Superior temporal gyrus (tissue), 1 donor: Measurements from ENCODE around the gene MGAT4B.
"Not testable (repeated sequence)": the region's sequence is repeated elsewhere in the genome, so short reads cannot be mapped to it uniquely, and the experiment has no call there.

Experiments used
- DNase-seq: peaks from one replicate; pipeline ENCODE4 v3.0.0-alpha.2; 2016; ENCODE audit errors: extremely low spot score

The MGAT4B gene

DNA sequence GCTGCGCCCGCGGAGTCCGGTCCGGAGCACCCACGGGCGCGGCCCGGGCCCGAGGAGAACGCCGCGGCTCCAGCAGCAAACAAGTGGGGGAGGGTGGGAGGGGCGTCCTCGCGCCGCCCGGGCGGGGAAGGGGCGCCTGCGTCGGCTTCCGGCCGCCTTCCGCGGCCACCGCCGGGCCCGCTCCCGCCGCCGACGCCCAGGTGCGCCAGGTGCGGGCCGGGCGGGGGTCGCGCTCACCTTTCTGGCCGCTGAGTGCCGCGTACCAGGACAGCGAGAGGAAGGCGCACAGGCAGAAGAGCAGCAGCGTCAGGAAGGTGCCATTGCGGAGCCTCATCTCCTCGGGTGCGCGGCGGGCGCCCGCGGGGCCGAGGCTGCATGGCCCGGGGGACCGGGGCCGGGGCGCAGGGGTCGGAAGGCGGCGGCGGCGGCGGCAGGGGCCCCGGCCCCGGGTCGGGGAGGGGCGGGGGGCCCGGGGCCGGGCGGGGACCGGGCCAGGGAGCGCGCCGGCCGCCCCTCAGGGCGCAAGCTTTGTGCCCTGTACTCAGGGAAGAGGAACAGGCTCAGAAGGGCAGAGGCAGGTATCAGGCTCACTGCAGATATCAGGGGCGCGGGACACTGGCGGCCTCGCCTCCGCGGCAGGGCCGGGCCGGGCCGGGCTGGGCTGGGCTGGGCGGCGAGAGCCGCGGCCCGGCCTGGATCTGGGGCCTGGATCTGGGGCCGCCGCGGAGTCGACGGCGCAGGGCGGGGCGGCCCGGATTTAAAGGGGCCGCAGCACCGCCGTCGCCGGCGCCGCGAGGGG is at the start of gene MGAT4B:
MGAT4B (minus strand) TSS at position 617 of the 799 bp plus-strand sequence; CDS start at position 334, 283 bp downstream.
- DNase-seq = peak; percentile 63

DNA sequence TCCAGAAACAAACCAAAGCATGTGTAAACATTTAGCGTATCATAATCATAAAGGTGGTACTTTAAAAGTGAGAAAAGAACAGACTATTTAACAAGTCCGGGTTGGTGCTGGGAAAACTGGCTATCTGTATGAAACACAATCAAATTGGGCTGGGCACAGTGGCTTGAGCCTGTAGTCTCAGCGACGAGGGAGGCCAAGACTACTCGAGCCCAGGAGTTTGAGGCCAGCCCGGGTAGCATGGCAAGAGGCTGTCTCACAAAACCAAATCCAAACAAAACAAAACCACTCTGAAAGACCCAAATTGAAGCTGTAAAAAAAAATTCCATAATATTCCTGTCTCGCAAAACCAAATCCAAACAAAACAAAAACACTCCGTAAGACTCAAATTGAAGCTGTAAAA is 47.7 kb upstream of the MGAT4B start:
- no peak for DNase-seq

DNA sequence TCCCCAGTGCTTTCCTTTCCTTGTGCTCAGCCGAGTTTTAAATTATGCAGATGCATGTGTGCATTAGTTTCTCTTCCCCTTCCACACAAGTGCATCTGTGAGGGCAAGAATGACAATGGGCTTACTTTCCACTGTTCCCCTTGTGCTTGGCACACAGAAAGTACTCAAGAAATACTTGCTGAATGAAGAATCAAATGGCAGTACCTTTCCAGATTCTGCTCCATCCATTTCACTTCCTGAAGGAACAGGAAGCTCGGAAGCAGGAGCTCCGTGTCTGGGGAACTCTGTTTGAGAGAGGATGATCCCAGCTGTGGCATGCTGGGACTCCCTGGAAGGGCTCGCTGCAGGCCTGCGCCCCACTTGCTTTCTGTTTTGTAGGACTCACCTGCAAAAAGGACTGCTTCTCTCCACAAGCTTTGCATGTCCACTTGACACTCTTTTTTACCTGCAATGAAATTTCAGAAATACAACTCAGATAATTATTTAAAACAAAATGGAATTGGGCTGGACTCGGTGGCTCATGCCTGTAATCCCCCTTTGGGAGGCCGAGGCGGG is 46.4 kb upstream of the MGAT4B start:
- DNase-seq = no peak

DNA sequence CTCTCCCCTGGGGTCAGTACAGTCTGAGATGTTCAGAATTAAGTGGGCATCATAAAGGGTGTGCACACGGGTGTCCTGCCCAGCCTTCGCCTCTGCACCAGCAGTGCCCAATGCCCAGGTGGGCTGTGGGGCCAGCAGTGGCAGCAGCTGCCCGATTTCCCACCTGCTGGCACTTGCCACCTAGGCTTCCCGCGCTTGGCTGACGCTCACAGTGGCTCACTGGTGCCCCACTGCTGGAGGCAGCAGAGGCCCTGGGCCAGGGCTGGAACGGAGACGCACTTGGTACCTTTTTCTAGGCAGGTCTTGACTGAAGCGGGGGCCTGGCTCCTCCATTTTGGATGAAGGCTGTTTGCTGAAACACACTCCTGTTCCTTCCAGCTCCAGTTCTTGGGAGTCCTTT is 35.0 kb upstream of the MGAT4B start:
- no peak for DNase-seq

DNA sequence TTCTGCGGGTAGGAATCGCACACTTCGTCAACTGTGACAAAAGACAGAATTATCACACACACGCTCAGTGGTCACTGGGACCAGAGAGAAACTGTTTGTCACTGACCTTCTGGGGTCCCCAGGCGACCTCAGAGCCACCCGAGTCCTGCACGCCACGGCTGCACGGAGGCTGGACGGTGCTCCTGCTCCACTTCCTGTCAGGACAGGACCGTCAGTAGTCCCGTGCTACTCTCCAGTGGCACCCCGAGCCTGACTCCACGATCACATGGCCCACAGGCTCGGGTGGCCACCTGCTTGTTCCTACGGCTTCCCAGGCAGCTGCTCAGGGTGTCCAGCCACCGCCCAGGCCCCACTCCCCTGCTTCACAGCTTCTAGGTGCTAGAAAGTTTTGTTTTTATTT is 34.1 kb upstream of the MGAT4B start:
- no peak for DNase-seq

DNA sequence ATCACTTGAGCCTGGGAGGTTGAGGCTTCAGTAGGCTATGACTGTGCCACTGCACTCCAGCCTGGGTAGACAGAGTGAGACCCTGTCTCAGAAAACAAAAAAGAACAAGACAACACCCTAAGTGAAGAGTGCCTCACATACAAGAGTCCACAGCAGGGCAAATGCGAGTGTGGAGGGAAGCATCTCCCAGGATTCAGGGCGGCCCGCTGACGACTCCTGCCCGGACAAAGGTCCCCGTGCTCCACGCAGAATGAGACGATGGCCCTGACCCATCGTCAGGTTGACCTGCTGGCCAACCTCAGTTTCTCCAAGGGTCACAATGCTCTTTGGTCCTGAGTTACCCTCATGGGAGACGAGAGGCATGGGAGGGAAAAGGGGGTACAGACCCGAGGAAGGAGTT is 33.7 kb upstream of the MGAT4B start:
- DNase-seq = no peak

DNA sequence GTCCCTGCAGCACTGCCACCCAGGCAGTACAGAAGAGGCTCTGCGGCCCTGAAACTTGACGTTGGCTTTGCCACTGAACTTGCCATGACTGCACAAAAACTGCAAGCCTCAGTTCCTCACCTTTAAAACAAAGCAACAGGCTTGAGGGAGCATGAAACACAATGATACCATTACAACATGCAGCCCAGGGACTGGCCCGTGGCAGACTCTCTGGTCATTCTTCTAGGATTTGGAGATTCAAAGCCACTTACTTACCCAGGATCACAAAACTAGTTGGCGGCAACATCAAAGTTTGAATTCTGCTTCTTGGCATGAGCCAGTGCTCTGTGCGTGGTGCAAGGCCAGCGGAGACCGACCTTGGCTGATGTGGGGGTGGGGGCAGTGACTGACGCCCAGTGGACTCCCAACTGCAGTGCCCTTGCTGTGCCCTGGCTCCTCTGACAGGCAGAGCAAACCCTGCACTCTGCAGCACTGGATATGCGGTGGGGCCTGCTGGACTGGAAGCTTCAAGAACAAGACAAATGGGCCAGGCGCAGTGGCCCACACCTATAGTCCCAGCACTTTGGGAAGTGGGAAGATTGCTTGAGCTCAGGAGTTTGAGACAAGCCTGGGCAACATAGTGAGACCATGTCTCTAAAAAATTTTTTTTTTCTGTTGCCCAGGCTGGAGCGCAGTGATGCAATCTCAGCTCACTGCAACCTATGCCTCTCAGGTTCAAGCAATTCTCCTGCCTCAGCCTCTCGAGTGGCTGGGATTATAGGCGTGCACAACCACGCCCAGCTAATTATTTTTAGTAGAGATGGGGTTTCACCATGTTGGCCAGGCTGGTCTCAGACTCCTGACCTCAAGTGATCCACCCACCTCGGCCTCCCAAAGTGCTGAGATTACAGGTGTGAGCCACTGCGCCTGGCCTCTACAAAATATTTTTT is 32.9 kb upstream of the MGAT4B start:
- no peak for DNase-seq

DNA sequence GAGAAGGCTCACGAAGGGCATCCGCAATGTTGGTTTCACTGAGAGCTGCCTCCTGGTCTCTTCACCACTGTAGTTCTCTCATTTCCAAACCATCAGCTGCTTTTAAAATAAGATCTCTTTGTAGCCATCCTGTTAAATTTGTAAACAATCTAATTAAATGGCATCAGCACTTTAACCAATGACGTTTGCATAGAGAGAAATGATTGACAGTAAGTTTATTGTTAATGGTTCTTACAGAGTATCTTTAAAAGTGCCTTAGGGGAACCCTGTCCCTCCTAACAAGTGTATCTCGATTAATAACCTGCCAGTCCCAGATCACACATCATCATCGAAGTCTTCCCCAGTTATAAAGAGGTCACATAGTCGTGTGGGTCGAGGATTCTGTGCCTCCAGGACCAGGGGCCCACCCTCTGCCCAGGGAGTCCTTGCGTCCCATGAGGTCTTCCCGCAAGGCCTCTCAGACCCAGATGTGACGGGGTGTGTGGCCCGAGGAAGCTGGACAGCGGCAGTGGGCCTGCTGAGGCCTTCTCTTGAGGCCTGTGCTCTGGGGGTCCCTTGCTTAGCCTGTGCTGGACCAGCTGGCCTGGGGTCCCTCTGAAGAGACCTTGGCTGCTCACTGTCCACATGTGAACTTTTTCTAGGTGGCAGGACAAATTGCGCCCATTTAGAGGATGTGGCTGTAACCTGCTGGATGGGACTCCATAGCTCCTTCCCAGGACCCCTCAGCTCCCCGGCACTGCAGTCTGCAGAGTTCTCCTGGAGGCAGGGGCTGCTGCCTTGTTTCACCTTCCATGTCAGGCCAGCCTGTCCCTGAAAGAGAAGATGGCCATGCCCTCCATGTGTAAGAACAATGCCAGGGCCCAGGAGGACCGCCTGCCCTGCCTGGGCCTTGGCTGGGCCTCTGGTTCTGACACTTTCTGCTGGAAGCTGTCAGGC is 30.7 kb upstream of the MGAT4B start:
- DNase-seq = no peak

DNA sequence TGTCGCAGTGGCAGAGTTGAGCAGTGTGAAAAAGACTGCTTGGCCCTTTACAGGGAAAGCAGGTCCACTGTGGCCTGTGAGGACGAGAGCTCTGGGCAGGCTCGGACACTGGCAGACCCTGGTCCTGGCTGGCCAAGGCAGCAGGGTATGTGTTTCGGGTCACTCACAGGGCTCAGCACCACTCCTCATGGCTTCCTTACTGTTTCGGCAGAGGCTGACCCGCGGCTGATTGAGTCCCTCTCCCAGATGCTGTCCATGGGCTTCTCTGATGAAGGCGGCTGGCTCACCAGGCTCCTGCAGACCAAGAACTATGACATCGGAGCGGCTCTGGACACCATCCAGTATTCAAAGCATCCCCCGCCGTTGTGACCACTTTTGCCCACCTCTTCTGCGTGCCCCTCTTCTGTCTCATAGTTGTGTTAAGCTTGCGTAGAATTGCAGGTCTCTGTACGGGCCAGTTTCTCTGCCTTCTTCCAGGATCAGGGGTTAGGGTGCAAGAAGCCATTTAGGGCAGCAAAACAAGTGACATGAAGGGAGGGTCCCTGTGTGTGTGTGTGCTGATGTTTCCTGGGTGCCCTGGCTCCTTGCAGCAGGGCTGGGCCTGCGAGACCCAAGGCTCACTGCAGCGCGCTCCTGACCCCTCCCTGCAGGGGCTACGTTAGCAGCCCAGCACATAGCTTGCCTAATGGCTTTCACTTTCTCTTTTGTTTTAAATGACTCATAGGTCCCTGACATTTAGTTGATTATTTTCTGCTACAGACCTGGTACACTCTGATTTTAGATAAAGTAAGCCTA is 29.8 kb upstream of the MGAT4B start:
- no peak for DNase-seq

DNA sequence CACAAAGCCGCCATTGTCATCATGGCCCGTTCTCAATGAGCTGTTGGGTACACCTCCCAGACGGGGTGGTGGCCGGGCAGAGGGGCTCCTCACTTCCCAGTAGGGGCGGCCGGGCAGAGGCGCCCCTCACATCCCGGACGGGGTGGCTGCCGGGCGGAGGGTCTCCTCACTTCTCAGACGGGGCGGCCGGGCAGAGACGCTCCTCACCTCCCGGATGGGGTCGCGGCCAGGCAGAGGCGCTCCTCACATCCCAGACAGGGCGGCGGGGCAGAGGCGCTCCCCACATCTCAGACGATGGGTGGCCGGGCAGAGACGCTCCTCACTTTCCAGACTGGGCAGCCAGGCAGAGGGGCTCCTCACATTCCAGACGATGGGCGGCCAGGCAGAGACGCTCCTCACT is 28.2 kb upstream of the MGAT4B start:
- DNase-seq = not testable (repeated sequence)

DNA sequence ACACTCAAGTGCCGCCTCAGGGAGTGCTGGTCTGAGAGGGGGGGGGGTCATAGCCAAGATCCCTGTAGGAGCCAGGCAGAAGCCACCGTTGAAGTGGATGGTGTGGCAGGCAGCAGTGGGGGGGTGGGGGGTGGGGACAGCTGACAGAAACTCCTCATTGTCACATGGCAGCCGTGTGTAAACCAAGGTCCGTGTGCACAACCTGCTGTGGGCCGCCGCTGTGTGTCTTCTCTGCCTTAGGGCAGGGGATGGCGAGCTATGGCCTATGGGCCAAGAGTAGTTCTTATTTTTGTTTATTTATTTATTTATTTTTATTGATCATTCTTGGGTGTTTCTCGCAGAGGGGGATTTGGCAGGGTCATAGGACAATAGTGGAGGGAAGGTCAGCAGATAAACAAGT is 27.5 kb upstream of the MGAT4B start:
- DNase-seq = no peak

DNA sequence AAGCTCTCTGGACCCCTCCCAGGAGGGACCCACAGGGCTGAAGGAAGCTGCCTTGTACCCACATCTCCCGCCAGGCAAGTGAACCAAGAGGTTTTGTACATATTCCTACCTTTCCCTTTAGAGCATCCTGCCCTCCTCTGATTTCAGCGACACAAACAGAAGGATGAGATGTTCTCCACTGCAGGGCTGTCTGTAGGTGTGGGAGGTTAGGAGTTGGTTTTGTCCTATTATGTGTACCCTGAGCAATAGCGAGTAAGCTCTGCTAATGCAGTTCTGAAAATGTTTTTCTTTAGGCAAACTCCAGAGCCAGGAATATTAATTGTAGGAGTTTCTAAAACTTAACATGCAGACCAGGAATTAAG is 27.0 kb upstream of the MGAT4B start:
- no peak for DNase-seq

DNA sequence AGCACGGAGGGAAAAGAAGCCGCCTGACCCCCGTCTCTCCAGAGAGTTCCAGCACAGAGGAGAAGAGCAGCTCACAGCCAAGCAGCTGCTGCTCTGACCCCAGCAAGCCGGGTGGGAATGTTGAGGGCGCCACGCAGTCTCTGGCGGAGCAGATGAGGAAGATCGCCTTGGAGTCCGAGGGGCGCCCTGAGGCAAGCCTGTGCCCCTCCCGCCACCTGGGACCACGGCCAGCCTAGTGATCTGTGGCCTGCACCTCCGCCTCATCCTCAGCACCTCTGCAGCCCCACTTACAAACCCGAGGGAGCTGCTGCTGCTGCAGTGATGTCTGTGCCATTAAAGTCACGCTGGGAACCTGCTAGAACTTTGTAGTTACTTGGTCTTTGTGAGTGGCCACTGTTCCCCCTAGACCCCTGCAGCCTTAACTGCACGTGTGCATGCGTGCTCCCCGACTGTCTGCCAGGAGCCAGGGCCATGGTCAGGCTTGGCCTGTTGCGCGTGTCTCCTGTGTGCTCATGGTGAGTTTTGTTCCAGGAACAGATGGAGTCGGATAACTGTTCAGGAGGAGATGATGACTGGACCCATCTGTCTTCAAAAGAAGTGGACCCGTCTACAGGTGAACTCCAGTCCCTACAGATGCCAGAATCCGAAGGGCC is 26.5 kb upstream of the MGAT4B start:
- DNase-seq = no peak

DNA sequence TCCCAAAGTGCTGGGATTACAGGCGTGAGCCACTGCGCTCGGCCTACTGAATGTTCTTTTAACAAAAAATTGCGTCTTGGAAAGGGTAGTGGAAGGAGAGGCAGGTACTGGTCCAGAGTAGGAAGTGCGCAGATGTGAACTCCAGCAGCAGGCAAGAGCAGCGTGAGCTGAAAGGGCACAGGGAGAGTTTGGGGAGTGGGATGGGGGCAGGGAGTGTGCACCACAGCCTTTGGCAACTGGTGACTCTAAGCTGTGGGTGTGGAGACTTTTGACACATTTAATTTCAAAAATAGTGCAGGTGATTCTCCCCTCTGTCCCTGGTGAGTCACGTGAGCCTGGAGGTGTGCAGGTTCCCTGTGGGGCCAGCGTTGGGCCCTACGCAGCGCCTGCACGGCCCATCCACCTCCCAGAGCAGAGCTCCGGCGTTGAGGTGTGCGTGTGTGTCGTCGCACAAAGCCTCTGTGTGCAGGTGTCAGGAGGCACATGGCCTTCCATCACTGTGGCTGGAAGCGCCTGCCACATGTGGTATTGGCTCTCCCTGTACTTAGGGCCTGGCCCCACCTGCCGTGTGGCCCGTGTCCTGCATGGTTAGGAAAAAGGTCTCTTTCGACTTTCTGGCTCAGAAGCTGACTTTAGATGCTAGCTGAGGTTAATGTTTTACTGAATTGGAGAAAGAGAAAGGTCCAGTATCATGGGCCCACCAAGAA is 25.5 kb upstream of the MGAT4B start:
- DNase-seq = no peak

DNA sequence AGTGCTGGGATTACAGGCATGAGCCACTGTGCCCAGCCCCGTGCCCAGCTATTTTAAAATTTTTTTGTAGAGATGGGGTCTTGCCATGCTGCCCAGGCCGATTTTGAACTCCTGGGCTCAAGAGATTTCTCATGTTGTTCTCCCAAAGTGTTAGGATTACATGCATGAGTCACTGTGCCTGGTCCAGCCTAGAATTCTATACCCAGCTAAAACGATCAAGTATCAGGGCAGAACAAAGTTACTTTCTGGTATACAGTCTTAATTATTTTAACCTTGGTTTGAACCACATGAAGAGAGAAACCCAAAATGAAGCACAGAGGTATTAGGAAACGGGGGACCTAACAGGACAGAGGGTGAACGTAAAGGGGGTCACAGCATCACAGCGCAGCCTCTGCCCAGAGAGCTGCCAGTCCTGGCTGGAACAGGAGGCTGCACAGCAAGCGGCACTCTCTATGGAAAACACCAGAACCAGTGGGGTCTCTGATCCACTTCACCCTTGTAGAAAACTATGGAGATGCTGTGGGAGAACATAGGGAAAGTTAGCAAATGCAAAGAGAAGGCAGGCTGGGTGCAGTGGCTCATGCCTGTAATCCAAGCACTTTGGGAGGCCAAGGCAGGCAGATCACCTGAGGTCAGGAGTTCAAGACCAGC is 24.3 kb upstream of the MGAT4B start:
- DNase-seq = no peak

DNA sequence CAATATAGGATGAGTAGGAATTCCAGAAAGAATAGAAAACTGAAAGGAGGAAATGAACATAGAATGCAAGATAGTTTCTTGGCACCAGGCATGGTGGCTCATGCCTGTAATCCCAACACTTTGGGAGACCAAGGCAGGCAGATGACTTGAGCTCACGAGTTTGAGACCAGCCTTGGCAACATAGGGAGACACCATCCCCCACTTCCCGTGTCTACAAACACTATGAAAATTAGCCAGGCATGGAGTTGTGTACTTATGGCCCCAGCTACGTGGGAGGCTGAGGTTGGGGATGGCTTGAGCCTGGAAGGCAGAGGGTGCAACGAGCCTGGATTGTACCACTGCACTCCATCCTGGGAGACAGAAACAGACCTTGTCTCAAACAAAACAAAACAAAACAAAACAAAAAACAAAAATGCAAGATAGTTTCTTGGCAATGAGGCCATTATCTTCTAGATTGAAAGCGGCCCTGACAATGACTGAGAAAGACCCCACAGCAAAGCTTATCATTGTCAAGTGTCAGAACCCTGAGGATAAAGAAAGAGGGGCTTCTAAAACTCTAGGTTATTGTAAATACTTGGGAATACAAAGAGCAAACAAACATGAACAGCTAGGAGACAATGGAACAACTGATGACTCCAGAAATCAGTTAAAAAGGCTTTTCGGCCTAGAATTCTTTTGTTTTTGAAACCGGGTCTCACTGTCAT is 23.2 kb upstream of the MGAT4B start:
- DNase-seq = no peak

DNA sequence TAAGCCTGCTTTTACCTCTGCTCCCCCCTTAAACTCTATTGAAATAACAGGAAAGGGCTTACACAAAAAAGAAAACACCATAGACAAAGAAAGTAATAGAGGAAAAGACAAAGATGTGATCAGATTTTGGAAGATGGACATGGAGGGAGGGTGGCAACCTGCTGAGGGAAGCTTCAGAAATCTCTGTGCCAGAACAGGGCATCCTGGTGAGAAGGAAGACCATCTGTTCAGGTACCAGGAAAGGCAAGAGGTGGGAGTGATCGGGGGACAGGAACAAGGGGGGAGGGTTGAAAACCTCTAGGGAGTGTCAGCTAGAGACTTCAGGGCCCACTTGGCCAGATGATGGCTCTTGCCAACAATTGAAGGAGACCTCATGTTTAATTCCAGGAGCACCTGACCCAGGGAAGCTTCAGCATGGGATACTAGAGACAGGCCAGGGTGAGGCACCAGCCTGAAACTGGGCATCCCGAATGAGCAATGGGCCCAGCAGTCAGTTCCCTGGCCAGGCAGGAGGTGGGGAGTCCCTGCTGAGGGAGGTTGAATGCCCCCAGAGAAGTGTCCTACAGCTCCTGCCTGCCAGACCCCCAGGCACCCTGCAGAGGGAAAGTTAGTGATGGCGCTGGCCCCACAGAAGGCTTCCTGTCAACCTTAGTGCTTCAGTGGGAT is 22.2 kb upstream of the MGAT4B start:
- no peak for DNase-seq

DNA sequence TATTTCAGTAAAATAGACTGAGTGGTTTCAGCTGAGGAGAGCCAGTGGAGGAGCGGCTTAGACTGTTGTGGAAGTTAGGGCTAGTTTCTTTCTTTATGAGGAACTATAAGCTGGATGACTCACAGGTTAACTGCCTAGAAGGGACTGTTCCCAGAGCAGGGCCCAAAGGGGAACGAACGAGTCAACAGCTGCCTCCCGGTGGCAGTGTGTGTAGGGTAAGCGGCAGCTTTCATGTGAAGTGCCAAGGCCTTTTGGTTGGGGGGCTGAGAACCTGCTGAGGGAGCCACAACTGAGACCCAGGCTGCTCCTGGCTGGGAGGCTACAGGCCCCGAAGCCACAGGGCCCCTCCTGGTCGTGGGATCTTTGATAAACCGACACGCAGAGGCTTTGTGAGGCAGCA is 21.0 kb upstream of the MGAT4B start:
- DNase-seq = no peak
